ENCODE measurements around the gene EDAR.

- TF ChIP-seq, protein P1, sequence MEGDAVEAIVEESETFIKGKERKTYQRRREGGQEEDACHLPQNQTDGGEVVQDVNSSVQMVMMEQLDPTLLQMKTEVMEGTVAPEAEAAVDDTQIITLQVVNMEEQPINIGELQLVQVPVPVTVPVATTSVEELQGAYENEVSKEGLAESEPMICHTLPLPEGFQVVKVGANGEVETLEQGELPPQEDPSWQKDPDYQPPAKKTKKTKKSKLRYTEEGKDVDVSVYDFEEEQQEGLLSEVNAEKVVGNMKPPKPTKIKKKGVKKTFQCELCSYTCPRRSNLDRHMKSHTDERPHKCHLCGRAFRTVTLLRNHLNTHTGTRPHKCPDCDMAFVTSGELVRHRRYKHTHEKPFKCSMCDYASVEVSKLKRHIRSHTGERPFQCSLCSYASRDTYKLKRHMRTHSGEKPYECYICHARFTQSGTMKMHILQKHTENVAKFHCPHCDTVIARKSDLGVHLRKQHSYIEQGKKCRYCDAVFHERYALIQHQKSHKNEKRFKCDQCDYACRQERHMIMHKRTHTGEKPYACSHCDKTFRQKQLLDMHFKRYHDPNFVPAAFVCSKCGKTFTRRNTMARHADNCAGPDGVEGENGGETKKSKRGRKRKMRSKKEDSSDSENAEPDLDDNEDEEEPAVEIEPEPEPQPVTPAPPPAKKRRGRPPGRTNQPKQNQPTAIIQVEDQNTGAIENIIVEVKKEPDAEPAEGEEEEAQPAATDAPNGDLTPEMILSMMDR (IDR thresholded peaks at IDR 0.05): peak in 5 of 7 experiments; percentile 63 to 83 (median 77)
- TF ChIP-seq POLR2A (IDR thresholded peaks at IDR 0.05) (no peak), EP300 (IDR thresholded peaks at IDR 0.05) (no peak), POLR2AphosphoS5 (IDR thresholded peaks at IDR 0.05) (no peak)
These were observed 60.9 kb downstream of the EDAR start for GRCh38 chr2:108927936-108928659.

Measured in stomach (tissue), 4 donors.